GM11168 (cell line): ENCODE measurements around the gene STMN1.

Source experiments
- in situ Hi-C: fragments of 300-500 bp; cut with MboI; formaldehyde crosslinking; loops from one replicate; pipeline ENCODE4 v1.12.0; 2022; ENCODE audit warnings: low sequenced_read_pairs; ENCODE audit not compliant: unreplicated experiment

STMN1 gene

DNA sequence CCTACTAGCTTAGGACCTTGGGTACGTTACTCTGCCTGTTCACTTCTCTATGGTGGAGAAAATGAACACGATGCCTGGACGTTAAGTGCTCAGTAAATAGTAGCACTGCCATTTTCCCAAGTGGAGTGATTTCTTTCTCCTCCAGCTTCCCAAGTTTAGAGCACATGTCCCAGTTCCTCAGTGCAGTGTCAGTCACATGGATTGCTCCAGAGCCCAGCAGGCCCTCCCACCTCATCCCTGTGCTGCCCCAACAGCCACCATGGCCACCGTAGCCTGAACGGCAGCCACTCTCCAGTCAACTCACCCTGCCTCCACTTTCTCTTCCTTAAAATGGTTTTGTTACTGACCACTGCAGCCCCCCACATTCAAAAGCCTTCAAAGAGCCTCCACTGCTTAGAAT lies 8.5 kb downstream of the STMN1 start:
- in situ Hi-C loops: loop anchor here (5.0 kb wide), 1 partner anchor 100 kb away; the partner anchor contains the start of gene PAFAH2

DNA sequence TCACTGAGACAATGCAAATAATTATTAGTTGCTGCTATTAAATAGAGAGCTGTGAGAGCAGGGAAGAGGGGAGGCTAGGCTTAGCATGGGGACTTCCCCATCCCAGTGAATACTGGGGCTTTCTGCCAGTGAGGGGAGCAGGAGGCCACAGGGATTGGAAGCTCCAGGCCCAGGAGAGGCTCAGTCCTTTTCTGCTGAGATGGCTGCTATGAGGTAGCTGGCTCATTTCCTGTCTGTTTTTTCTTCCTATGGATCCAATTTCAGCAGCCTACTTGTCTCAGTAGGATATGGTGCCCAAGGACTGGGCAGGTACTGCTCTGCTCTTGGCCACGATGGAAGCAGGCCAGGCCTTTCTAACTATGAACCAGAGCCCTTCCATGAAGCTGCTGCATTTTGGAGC lies 10.0 kb downstream of the STMN1 start:
- in situ Hi-C loops: loop anchor here (5.0 kb wide), 1 partner anchor 101 kb away; the partner anchor contains the start of gene PAFAH2

GRCh38 chr1:25895365-25895990 lies 10.7 kb downstream of the STMN1 start:
- in situ Hi-C loops: loop anchor here (5.0 kb wide), 1 partner anchor 102 kb away; the partner anchor contains the start of gene PAFAH2

DNA sequence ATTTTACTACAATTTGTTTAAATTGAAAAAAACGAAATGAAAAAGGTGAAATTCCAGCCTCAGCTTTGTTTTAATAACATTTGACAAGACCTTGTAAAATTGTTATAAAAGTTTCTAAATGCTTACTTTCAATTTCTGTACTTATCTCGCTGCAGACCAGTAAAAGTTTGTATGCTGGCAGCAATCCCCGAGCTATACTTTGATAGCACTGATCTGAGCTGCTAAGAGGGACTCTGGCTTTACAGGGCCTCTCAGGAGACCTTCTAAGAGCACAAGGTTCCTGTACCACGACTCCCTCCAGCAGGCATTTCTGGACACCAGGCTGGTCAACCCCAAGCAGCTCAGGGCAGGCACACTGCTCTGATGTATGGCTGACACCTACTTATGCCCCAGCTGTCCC lies 13.1 kb downstream of the STMN1 start:
- in situ Hi-C loops: no loop called here

DNA sequence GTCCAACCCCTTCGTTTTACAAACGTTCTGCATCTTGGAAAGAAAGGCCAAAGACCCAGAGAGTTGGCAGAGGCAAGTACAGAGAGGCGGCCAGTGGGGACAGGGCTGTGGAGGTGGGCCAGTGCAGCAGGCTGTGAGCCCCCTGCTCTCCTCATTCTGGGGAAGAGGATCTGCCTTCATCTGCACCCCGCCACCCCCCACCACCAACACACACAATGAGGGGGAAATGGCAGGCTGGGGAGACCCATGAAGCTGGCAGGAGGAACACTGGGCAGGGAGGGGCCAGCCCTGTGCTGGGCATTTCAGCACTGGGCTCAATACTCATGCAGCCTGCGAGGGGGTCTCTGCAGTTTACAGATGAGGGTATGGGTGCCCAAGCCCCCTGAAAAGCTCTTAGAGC lies 14.6 kb downstream of the STMN1 start:
- in situ Hi-C loops: no loop called here

GRCh38 chr1:25890239-25891034 lies 15.8 kb downstream of the STMN1 start:
- in situ Hi-C loops: no loop called here

GRCh38 chr1:25889470-25889869 lies 16.7 kb downstream of the STMN1 start:
- in situ Hi-C loops: no loop called here

DNA sequence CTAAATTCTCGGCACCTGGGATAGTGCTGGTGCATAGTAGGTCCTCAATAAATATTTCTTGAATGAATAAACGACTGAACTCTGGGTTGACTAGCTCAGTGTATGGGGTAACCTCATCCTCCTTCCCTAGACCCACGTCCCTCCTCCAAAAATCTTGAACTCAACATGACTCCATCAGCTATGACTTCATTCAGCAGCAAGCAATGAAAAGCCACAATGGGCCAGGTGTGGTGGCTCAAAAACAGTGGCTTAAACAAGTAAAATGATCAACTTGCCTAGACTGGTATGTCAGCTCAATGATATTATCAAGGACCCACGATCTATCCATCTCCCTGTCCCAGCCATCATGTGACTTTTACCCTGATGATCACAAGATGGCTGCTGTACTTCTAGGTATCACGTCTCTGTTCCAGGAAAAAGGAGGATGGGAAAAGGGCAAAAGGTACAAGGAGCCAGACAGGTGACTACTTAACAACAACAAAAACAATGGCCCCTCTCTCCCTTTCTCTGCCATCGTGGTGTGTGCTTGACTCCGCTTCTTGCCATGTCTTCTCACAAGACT lies 17.7 kb downstream of the STMN1 start:
- in situ Hi-C loops: no loop called here

DNA sequence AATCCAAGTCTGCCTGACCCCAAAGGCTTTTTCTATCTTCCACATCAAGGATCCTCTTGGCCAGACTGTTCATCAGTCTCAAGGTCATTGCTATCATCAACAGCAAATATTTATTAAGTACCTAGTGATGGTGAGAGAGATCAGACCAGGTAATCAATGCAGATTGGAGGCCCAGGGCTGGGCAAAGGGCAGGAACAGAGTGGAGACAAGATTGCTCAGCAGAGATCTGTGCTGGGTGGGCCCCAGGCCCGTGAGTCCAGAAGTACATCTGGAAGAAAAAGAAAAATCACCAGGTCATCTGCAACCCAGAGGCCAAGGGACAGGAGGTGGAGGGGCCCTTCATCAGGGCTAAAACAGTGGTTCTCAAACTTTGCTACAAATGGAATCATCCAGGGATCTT lies 20.6 kb downstream of the STMN1 start:
- in situ Hi-C loops: no loop called here

GRCh38 chr1:25881266-25881665 lies 25.0 kb downstream of the STMN1 start:
- in situ Hi-C loops: no loop called here

- in situ Hi-C loops: no loop called here
Observed at GRCh38 chr1:25880518-25880917, 25.7 kb downstream of the STMN1 start.

GRCh38 chr1:25879675-25880074 lies 26.5 kb downstream of the STMN1 start:
- in situ Hi-C loops: no loop called here

- in situ Hi-C loops: no loop called here
Observed at GRCh38 chr1:25878690-25879089, 27.5 kb downstream of the STMN1 start.

- in situ Hi-C loops: no loop called here
Observed at GRCh38 chr1:25877155-25877554, 29.1 kb downstream of the STMN1 start.

GRCh38 chr1:25876693-25877077 lies 29.5 kb downstream of the STMN1 start:
- in situ Hi-C loops: no loop called here

GRCh38 chr1:25875856-25876692 lies 30.1 kb downstream of the STMN1 start:
- in situ Hi-C loops: no loop called here

- in situ Hi-C loops: no loop called here
Observed at GRCh38 chr1:25875154-25875855, 30.9 kb downstream of the STMN1 start, which contains the start of gene PAQR7. TSS of gene PAQR7 (minus strand) at chr1:25875708. CDS start at chr1:25863839, 11,869 bp downstream.

- in situ Hi-C loops: no loop called here
Observed at GRCh38 chr1:25874635-25875153, 31.5 kb downstream of the STMN1 start.

DNA sequence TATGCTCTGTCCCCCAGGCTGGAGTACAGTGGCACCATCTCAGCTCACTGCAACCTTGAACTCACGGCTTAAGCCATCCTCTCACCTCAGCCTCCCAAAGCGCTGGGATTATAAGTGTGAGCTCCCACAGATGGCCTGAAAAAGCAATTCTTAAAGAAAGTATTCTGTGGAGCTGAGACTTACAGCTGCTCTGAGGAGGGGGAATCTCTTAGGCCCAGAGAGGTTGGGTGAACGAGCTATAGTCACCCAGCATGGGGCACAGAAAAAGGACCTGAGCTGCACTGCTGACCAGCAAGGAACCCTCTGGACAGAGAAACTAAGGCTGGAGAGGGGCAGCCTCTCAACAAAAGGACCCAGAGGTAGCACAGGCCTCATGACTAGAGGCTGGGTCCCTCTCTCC lies 32.0 kb downstream of the STMN1 start:
- in situ Hi-C loops: no loop called here

DNA sequence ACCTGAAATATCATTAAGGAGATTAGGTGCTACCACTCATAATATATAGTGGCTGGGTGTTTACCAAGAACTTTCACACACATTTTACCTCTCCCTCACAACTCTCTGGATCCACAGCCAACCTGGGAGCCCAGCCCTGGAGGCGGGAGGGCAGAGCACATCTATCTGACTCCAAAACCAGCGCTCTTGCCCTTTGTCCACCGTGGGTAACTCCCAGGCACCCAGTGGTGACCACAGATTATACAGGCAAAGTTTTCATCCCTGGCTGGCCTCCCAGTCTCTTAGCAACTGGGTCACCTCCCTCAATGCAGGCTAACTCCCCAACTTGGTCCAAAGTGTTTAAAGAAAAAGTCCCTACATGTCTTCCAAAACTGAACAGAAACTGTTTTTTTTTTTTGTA lies 33.1 kb downstream of the STMN1 start:
- in situ Hi-C loops: no loop called here
